K562 (cell line): Measurements from ENCODE around the gene PIM3. TPM values are rescaled to one million over a fixed set of nuclear protein-coding genes. Genes with fewer than 3 reads are reported as not detected.

ENCODE experiments used
- CBFA2T2 ChIP-seq: fragments of 450-650 bp; conservative IDR thresholded peaks from 2 replicates; pipeline ENCODE4 v1.6.1; 2017; ENCODE audit warnings: mild to moderate bottlenecking
- CXXC5 ChIP-seq: fragments of 250-450 bp; sonication (Bioruptor Pico); IDR thresholded peaks from 2 replicates; pipeline ENCODE4 v1.8.0; 2022; ENCODE audit warnings: inconsistent platforms, mild to moderate bottlenecking, moderate library complexity
- DPF2 ChIP-seq: fragments of 450-650 bp; IDR thresholded peaks from 2 replicates; pipeline ENCODE4 v1.6.1; 2016
- ESRRA ChIP-seq: fragments of 450-650 bp; IDR thresholded peaks from 2 replicates; pipeline ENCODE4 v1.6.1; 2014; ENCODE audit warnings: low read depth, mild to moderate bottlenecking, moderate library complexity, borderline replicate concordance
- ESRRB ChIP-seq: fragments of 250-450 bp; sonication (Bioruptor Pico); IDR thresholded peaks from 2 replicates; pipeline ENCODE4 v1.5.0; 2020; ENCODE audit warnings: mild to moderate bottlenecking, moderate library complexity, borderline replicate concordance
- FOXK2 ChIP-seq, 2 experiments: fragments of 450-650 bp; IDR thresholded peaks in 1 of 2; conservative IDR thresholded peaks in 1 of 2; 2 replicates each; pipeline ENCODE4 v1.6.1; 2016; ENCODE audit warnings: low read depth in 2 of 2, mild to moderate bottlenecking in 1 of 2
- FUS ChIP-seq: fragments of 200-400 bp; formaldehyde crosslinking; optimal IDR thresholded peaks from 2 replicates; pipeline ENCODE3; 2017; ENCODE audit warnings: low read depth, low read length
- HMBOX1 ChIP-seq: sonication (generic); IDR thresholded peaks from 2 replicates; pipeline ENCODE4 v1.6.1; 2016
- KLF1 ChIP-seq: fragments of 450-650 bp; IDR thresholded peaks from 2 replicates; pipeline ENCODE4 v1.6.1; 2016; ENCODE audit warnings: missing genetic modification characterization, missing compliant biosample characterization
- MITF ChIP-seq: IDR thresholded peaks from 2 replicates; pipeline ENCODE4 v1.6.1; 2014; ENCODE audit warnings: antibody characterized with exemption
- RCOR1 ChIP-seq, 2 experiments: IDR thresholded peaks; 2 replicates each; pipeline ENCODE4 v1.6.1; 2012; ENCODE audit warnings: low read depth in 2 of 2, low read length in 2 of 2, borderline replicate concordance in 1 of 2, improper control_type of control experiment in 1 of 2
- SAFB2 ChIP-seq: fragments of 200-400 bp; formaldehyde crosslinking; IDR thresholded peaks from 2 replicates; pipeline ENCODE4 v1.6.1; 2018; ENCODE audit warnings: borderline replicate concordance, low read length, low read depth, moderate library complexity; ENCODE audit not compliant: severe bottlenecking
- SIN3B ChIP-seq: fragments of 450-650 bp; IDR thresholded peaks from 2 replicates; pipeline ENCODE4 v1.6.1; 2017; ENCODE audit warnings: low read depth, mild to moderate bottlenecking, moderate library complexity
- TCF3 ChIP-seq: sonication (generic); formaldehyde crosslinking; IDR thresholded peaks from 2 replicates; pipeline ENCODE4 v1.4.0; 2020; ENCODE audit warnings: mild to moderate bottlenecking, missing genetic modification reagents
- VEZF1 ChIP-seq: fragments of 200-800 bp; sonication (Bioruptor generic); IDR thresholded peaks from 2 replicates; pipeline ENCODE4 v1.6.1; 2017; ENCODE audit warnings: missing genetic modification characterization, missing compliant biosample characterization
- ZBTB17 ChIP-seq: fragments of 450-650 bp; formaldehyde crosslinking; IDR thresholded peaks from 2 replicates; pipeline ENCODE4 v1.4.0; 2020; ENCODE audit warnings: mild to moderate bottlenecking
- ZFPM2 ChIP-seq: fragments of 250-450 bp; sonication (Bioruptor Pico); IDR thresholded peaks from 2 replicates; pipeline ENCODE4 v1.5.1; 2022; ENCODE audit warnings: mild to moderate bottlenecking
- ZNF212 ChIP-seq: fragments of 450-650 bp; formaldehyde crosslinking; IDR thresholded peaks from 2 replicates; pipeline ENCODE4 v1.4.0; 2020; ENCODE audit warnings: mild to moderate bottlenecking
- ZSCAN29 ChIP-seq: fragments of 450-650 bp; IDR thresholded peaks from 2 replicates; pipeline ENCODE4 v1.6.1; 2017
- polyA plus RNA-seq, 8 experiments: library from polyadenylated mRNA; depleted of rRNA in 4 of 8; stranded (reverse) in 5 of 8; unstranded in 3 of 8; fragments of >200 nt; fragmentation: Nextera tagmentation in 2 of 8; fragmentation: Illumina TruSeq in 1 of 8; extraction: Ambion mirVana in 2 of 8; extraction: Trizol in 1 of 8; gene quantifications; 2 replicates each; pipeline versions ENCODE4 v1.2.1 to v1.2.3, GENCODE V29; 2011 to 2014; ENCODE audit warnings: inconsistent platforms in 1 of 8, missing spikeins in 1 of 8
- total RNA-seq, 7 experiments: library from RNA; depleted of rRNA in 6 of 7; stranded (reverse); fragments of >200 nt in 6 of 7; fragmentation: Illumina TruSeq in 2 of 7; extraction: Trizol in 2 of 7; gene quantifications; 2 replicates each; pipeline versions ENCODE4 v1.2.1 to v1.2.3, GENCODE V29; 2011 to 2021; ENCODE audit warnings: low replicate concordance in 1 of 7

PIM3 gene
- total and polyA plus RNA-seq, 9 of the 15 experiments (the other 6 are each of a cell fraction or from before 2014, with no cell fraction given): 0.24 to 40.5 (median 5.3) TPM

GRCh38 chr22:49936018-49936972 lies 24.3 kb upstream of the PIM3 start (continued):
- no peak for TF ChIP-seq HMBOX1
- TF ChIP-seq KLF1 (tag): no peak
- TF ChIP-seq SAFB2: no peak
- TF ChIP-seq RCOR1 (IDR thresholded peaks at IDR 0.05; ENCODE audit: borderline replicate concordance in 1 of 2, low read depth in 2 of 2, low read length in 2 of 2): peak in 1 of 2 experiments; percentile 21; a peak in 1 of 4 replicates
- TF ChIP-seq CXXC5: peak; percentile 91
- no peak for TF ChIP-seq FUS
- peak; percentile 10; the same call in 1 of the 2 replicates for TF ChIP-seq TCF3 (CRISPR knock-in tag)
- no peak for TF ChIP-seq FOXK2 (conservative IDR thresholded peaks at IDR 0.05 in 1 of 2, IDR thresholded peaks at IDR 0.05 in 1 of 2; ENCODE audit: low read depth in 2 of 2)
- no peak for TF ChIP-seq ESRRB (CRISPR knock-in tag)
- no peak for TF ChIP-seq ZNF212 (CRISPR knock-in tag)
- peak; percentile 97 for TF ChIP-seq ESRRA
- TF ChIP-seq ZFPM2 (CRISPR knock-in tag): no peak
- TF ChIP-seq DPF2: peak; percentile 59; the same call in 1 of the 2 replicates
- TF ChIP-seq ZBTB17 (CRISPR knock-in tag): no peak
- TF ChIP-seq ZSCAN29: no peak
- TF ChIP-seq VEZF1: peak; percentile 98
- TF ChIP-seq MITF: peak; percentile 70
- no peak for TF ChIP-seq CBFA2T2
- TF ChIP-seq SIN3B: no peak
